HG02571 (cell line): ENCODE data around the gene CD47.

Source experiments
- ATAC-seq: cut with Tn5 transposase; IDR thresholded peaks from one replicate; pipeline ENCODE4 v1.9.1; 2021; ENCODE audit warnings: mild to moderate bottlenecking, moderate library complexity; ENCODE audit not compliant: unreplicated experiment

CD47 gene

GRCh38 chr3:108018552-108018951 is 72.3 kb downstream of the CD47 start:
- ATAC-seq: no peak

GRCh38 chr3:108017587-108017986 is 73.2 kb downstream of the CD47 start:
- ATAC-seq: no peak

- ATAC-seq: no peak
Observed at GRCh38 chr3:108014943-108015342, 75.9 kb downstream of the CD47 start.

GRCh38 chr3:108013141-108014055 is 77.4 kb downstream of the CD47 start:
- no peak for ATAC-seq

- ATAC-seq: no peak
Observed at GRCh38 chr3:108012304-108012703, 78.5 kb downstream of the CD47 start.

- no peak for ATAC-seq
Observed at GRCh38 chr3:108011616-108012015, 79.2 kb downstream of the CD47 start.

- no peak for ATAC-seq
Observed at GRCh38 chr3:108008931-108009639, 81.7 kb downstream of the CD47 start.

- ATAC-seq: no peak
Observed at GRCh38 chr3:108008106-108008505, 82.7 kb downstream of the CD47 start.

- no peak for ATAC-seq
Observed at GRCh38 chr3:108006881-108007331, 83.9 kb downstream of the CD47 start.

- no peak for ATAC-seq
Observed at GRCh38 chr3:108006077-108006771, 84.6 kb downstream of the CD47 start.

GRCh38 chr3:108004647-108005046 is 86.2 kb downstream of the CD47 start:
- ATAC-seq: no peak

- no peak for ATAC-seq
Observed at GRCh38 chr3:108001457-108001856, 89.4 kb downstream of the CD47 start.

GRCh38 chr3:107999215-107999775 is 91.5 kb downstream of the CD47 start:
- ATAC-seq: no peak

- no peak for ATAC-seq
Observed at GRCh38 chr3:107997671-107998070, 93.2 kb downstream of the CD47 start.

GRCh38 chr3:107995823-107996222 is 95.0 kb downstream of the CD47 start:
- no peak for ATAC-seq

- ATAC-seq: no peak
Observed at GRCh38 chr3:107994956-107995715, 95.7 kb downstream of the CD47 start.

GRCh38 chr3:107994181-107994580 is 96.7 kb downstream of the CD47 start:
- no peak for ATAC-seq

GRCh38 chr3:107993771-107994170 is 97.1 kb downstream of the CD47 start:
- no peak for ATAC-seq
